GM23248 (cell line): ENCODE measurements around the gene TCF4.

Experiments used
- EZH2 ChIP-seq: fragments of 200-600 bp; sonication (generic); IDR thresholded peaks from 2 replicates; pipeline ENCODE4 v1.6.1; 2018; ENCODE audit warnings: antibody characterized with exemption, mild to moderate bottlenecking; ENCODE audit not compliant: insufficient read depth, poor library complexity, severe bottlenecking
- EZH2phosphoT487 ChIP-seq: fragments of 200-600 bp; sonication (generic); IDR thresholded peaks from 2 replicates; pipeline ENCODE4 v1.6.1; 2018; ENCODE audit warnings: antibody characterized with exemption, moderate library complexity, mild to moderate bottlenecking, low read depth; ENCODE audit not compliant: insufficient read depth

- no peak for TF ChIP-seq EZH2phosphoT487
- no peak for TF ChIP-seq EZH2
Observed at GRCh38 chr18:55500316-55501086, 87.5 kb downstream of the TCF4 start.
